Neural progenitor cell (in vitro differentiated cells): Measurements from ENCODE around the gene UGT1A4. TPM values are rescaled to one million over a fixed set of nuclear protein-coding genes. Genes with fewer than 3 reads are reported as not detected.

Experiments used
- DNase-seq: peaks from one replicate; pipeline ENCODE4 v3.0.0-alpha.2; 2016; ENCODE audit warnings: low spot score
- H2AFZ ChIP-seq: fragments of 200-600 bp; sonication (generic); replicated peaks from 2 replicates; pipeline ENCODE4 v1.6.1; 2016; ENCODE audit warnings: antibody characterized with exemption
- H3F3A ChIP-seq: fragments of 200-600 bp; sonication (generic); 2 replicates; pipeline ENCODE4 v1.6.1; 2016; ENCODE audit warnings: antibody characterized with exemption, low read depth
- H3K27ac ChIP-seq: fragments of 200-600 bp; sonication (generic); 2 replicates; pipeline ENCODE4 v1.5.1; 2016; ENCODE audit warnings: mild to moderate bottlenecking
- H3K27me3 ChIP-seq: fragments of 200-600 bp; sonication (generic); 2 replicates; pipeline ENCODE4 v1.6.1; 2016; ENCODE audit warnings: mild to moderate bottlenecking, moderate library complexity
- H3K36me3 ChIP-seq: fragments of 200-600 bp; sonication (generic); 2 replicates; pipeline ENCODE4 v1.5.1; 2016
- H3K4me1 ChIP-seq: fragments of 200-600 bp; sonication (generic); 2 replicates; pipeline ENCODE4 v1.6.1; 2016; ENCODE audit warnings: mixed run types
- H3K4me2 ChIP-seq: fragments of 200-600 bp; sonication (generic); 2 replicates; pipeline ENCODE4 v1.6.1; 2016
- H3K4me3 ChIP-seq: fragments of 200-600 bp; sonication (generic); 2 replicates; pipeline ENCODE4 v1.5.1; 2016
- H3K79me2 ChIP-seq: fragments of 200-600 bp; sonication (generic); 2 replicates; pipeline ENCODE4 v1.6.1; 2016; ENCODE audit warnings: low read depth
- H3K9ac ChIP-seq: fragments of 200-600 bp; sonication (generic); 2 replicates; pipeline ENCODE4 v1.6.1; 2016
- H3K9me3 ChIP-seq: fragments of 200-600 bp; sonication (generic); 2 replicates; pipeline ENCODE4 v1.5.1; 2016; ENCODE audit warnings: low read depth
- H4K20me1 ChIP-seq: fragments of 200-600 bp; sonication (generic); 2 replicates; pipeline ENCODE4 v1.6.1; 2016; ENCODE audit warnings: low read depth
- H3K27ac Mint-ChIP-seq: 3 replicates; pipeline ENCODE4 v1.8.0; 2021; ENCODE audit warnings: mixed read lengths
- H3K27me3 Mint-ChIP-seq: 2 replicates; pipeline ENCODE4 v1.8.0; 2022; ENCODE audit warnings: low read depth, mild to moderate bottlenecking, inconsistent platforms, moderate library complexity, mixed read lengths; ENCODE audit not compliant: insufficient read depth
- H3K36me3 Mint-ChIP-seq: 3 replicates; pipeline ENCODE4 v1.8.0; 2021; ENCODE audit warnings: mixed read lengths
- H3K4me1 Mint-ChIP-seq: 3 replicates; pipeline ENCODE4 v1.8.0; 2021; ENCODE audit warnings: mixed read lengths
- H3K4me3 Mint-ChIP-seq: 3 replicates; pipeline ENCODE4 v1.8.0; 2021; ENCODE audit warnings: mild to moderate bottlenecking, moderate library complexity, mixed read lengths
- H3K9me3 Mint-ChIP-seq: 3 replicates; pipeline ENCODE4 v1.8.0; 2020; ENCODE audit warnings: mixed read lengths
- CTCF ChIP-seq: fragments of 200-600 bp; sonication (generic); IDR thresholded peaks from 2 replicates; pipeline ENCODE4 v1.5.1; 2017; ENCODE audit warnings: antibody characterized with exemption, mild to moderate bottlenecking
- EZH2 ChIP-seq: fragments of 200-600 bp; sonication (generic); IDR thresholded peaks from 2 replicates; pipeline ENCODE4 v1.6.1; 2017; ENCODE audit warnings: antibody characterized with exemption, mild to moderate bottlenecking, moderate library complexity
- EZH2phosphoT487 ChIP-seq: fragments of 200-600 bp; sonication (generic); IDR thresholded peaks from 2 replicates; pipeline ENCODE4 v1.6.1; 2017; ENCODE audit warnings: antibody characterized with exemption
- total RNA-seq: library from RNA; depleted of rRNA; stranded (reverse); fragments of >200 nt; gene quantifications from 2 replicates; pipeline ENCODE4 v1.2.3, GENCODE V29; 2015; ENCODE audit warnings: low replicate concordance

The UGT1A4 gene
- total RNA-seq, 1 donor from 2014 or later: not detected

GRCh38 chr2:233779722-233780121 is 61.2 kb downstream of the UGT1A4 start:
- Histone ChIP-seq H4K20me1 (no peaks in the 10 kb centered on the region), H3K79me2 (no peaks in the 10 kb centered on the region), H3K4me2 (no peak overlapping the region), H3K9ac (no peak overlapping the region), H3F3A (no peaks in the 10 kb centered on the region), H3K9me3 (no peaks in the 10 kb centered on the region), H2AFZ (no peak overlapping the region), H3K27ac (no peak overlapping the region), H3K36me3 (no peaks in the 10 kb centered on the region), H3K4me3 (no peak overlapping the region), H3K27me3 (no peaks in the 10 kb centered on the region), H3K4me1 (no peaks in the 10 kb centered on the region)
- Mint-ChIP-seq H3K4me1 (no peaks in the 10 kb centered on the region), H3K27me3 (peaks cover 6% of the 10 kb centered on the region), H3K36me3 (peaks cover 2% of the 10 kb centered on the region), H3K9me3 (peaks cover 16% of the 10 kb centered on the region), H3K4me3 (no peak overlapping the region), H3K27ac (no peak overlapping the region)
- DNase-seq: no peak
- TF ChIP-seq EZH2phosphoT487 (no peak), CTCF (no peak)

- Histone ChIP-seq H3K36me3 (no peaks in the 10 kb centered on the region), H3K9ac (no peak overlapping the region), H3K4me2 (no peak overlapping the region), H4K20me1 (no peaks in the 10 kb centered on the region), H3K27me3 (no peaks in the 10 kb centered on the region), H3K27ac (no peak overlapping the region), H3K9me3 (no peaks in the 10 kb centered on the region), H3K4me1 (no peaks in the 10 kb centered on the region), H3F3A (no peaks in the 10 kb centered on the region), H3K79me2 (no peaks in the 10 kb centered on the region), H3K4me3 (no peak overlapping the region), H2AFZ (no peak overlapping the region)
- H3K36me3 Mint-ChIP-seq: peaks cover 2% of the 10 kb centered on the region
- H3K9me3 Mint-ChIP-seq: peaks cover 16% of the 10 kb centered on the region
- peaks cover 2% of the 10 kb centered on the region for H3K27me3 Mint-ChIP-seq
- no peaks in the 10 kb centered on the region for H3K4me1 Mint-ChIP-seq
- TF ChIP-seq EZH2 (no peak), EZH2phosphoT487 (no peak), CTCF (no peak)
- no peak for DNase-seq
- no peak overlapping the region for H3K27ac Mint-ChIP-seq
- H3K4me3 Mint-ChIP-seq: no peak overlapping the region
Observed at GRCh38 chr2:233780771-233781170, 62.2 kb downstream of the UGT1A4 start.

GRCh38 chr2:233789554-233789953 is 71.0 kb downstream of the UGT1A4 start:
- Mint-ChIP-seq H3K4me1 (peaks cover 2% of the 10 kb centered on the region), H3K9me3 (peaks cover 6% of the 10 kb centered on the region)
- no peak for TF ChIP-seq CTCF
- no peak for TF ChIP-seq EZH2phosphoT487
- TF ChIP-seq EZH2: no peak

More at GRCh38 chr2:233789554-233789953, 71.0 kb downstream of the UGT1A4 start:
- Histone ChIP-seq H3K79me2 (no peaks in the 10 kb centered on the region), H3F3A (peaks cover 3% of the 10 kb centered on the region), H3K4me3 (no peak overlapping the region), H2AFZ (no peak overlapping the region), H3K9ac (no peak overlapping the region), H3K9me3 (no peaks in the 10 kb centered on the region), H3K27ac (no peak overlapping the region), H3K36me3 (no peaks in the 10 kb centered on the region), H3K27me3 (no peaks in the 10 kb centered on the region), H3K4me1 (no peaks in the 10 kb centered on the region), H4K20me1 (no peaks in the 10 kb centered on the region), H3K4me2 (no peak overlapping the region)
- Mint-ChIP-seq H3K36me3 (no peaks in the 10 kb centered on the region), H3K27ac (no peak overlapping the region), H3K4me3 (no peak overlapping the region), H3K27me3 (peaks cover 8% of the 10 kb centered on the region)
- no peak for DNase-seq
